Common myeloid progenitor, CD34-positive (primary cell): Measurements from ENCODE around the gene TCEANC2. TPM values are rescaled to one million over a fixed set of nuclear protein-coding genes. Genes with fewer than 3 reads are reported as not detected.
"Not testable (repeated sequence)": the region's sequence is repeated elsewhere in the genome, so short reads cannot be mapped to it uniquely, and the experiment has no call there.

Experiments used
- CTCF ChIA-PET: fragments of 350-600 bp; sonication (Branson Sonifier 250); formaldehyde crosslinking; loops from one replicate; lab custom pipeline; 2021; ENCODE audit warnings: antibody characterized with exemption; lab: Charles Lee
- POLR2A ChIA-PET: fragments of 350-600 bp; sonication (Branson Sonifier 250); formaldehyde crosslinking; loops from one replicate; lab custom pipeline; 2021; ENCODE audit warnings: antibody characterized with exemption; lab: Charles Lee
- DNase-seq, 3 donors: peaks; one replicate each; pipeline versions ENCODE4 v3.0.0 to v3.0.0-alpha.2; 2013
- H3K27ac ChIP-seq, 2 experiments: 1 replicate in 1 of 2; 2 replicates in 1 of 2; pipeline ENCODE4 v1.7.0; 2013; ENCODE audit warnings: inconsistent platforms in 2 of 2, low read length in 2 of 2, mild to moderate bottlenecking in 2 of 2, low read depth in 1 of 2, moderate library complexity in 1 of 2; ENCODE audit not compliant: severe bottlenecking in 2 of 2, insufficient read depth in 1 of 2, poor library complexity in 1 of 2
- H3K27me3 ChIP-seq, 5 experiments: replicated peaks in 2 of 5; 1 replicate in 3 of 5; 2 replicates in 2 of 5; pipeline versions ENCODE4 v1.6.1 to v1.7.0; 2013; ENCODE audit warnings: low read length in 4 of 5, mild to moderate bottlenecking in 2 of 5, moderate library complexity in 2 of 5, inconsistent platforms in 1 of 5; ENCODE audit not compliant: insufficient read depth in 5 of 5, control insufficient read depth in 4 of 5
- H3K36me3 ChIP-seq, 4 experiments: 1 replicate in 2 of 4; 2 replicates in 2 of 4; pipeline versions ENCODE4 v1.6.1 to v1.7.0; 2013; ENCODE audit warnings: low read length in 3 of 4, control low read depth in 1 of 4, mild to moderate bottlenecking in 1 of 4; ENCODE audit not compliant: control insufficient read depth in 4 of 4, insufficient read depth in 4 of 4
- H3K4me1 ChIP-seq, 4 experiments: 1 replicate in 3 of 4; 2 replicates in 1 of 4; pipeline versions ENCODE4 v1.6.1 to v1.7.1; 2013; ENCODE audit warnings: low read length in 3 of 4, mild to moderate bottlenecking in 3 of 4, control low read depth in 1 of 4, inconsistent platforms in 1 of 4, moderate library complexity in 1 of 4; ENCODE audit not compliant: control insufficient read depth in 4 of 4, insufficient read depth in 4 of 4; ENCODE audit errors: control extremely low read depth in 1 of 4
- H3K4me3 ChIP-seq, 7 experiments: 1 replicate in 4 of 7; 2 replicates in 3 of 7; pipeline versions ENCODE4 v1.5.1 to v1.7.0; 2013; ENCODE audit warnings: mild to moderate bottlenecking in 7 of 7, low read length in 6 of 7, moderate library complexity in 6 of 7, inconsistent platforms in 2 of 7, low read depth in 2 of 7, control low read depth in 1 of 7; ENCODE audit not compliant: insufficient read depth in 4 of 7, control insufficient read depth in 1 of 7; ENCODE audit errors: extremely low read depth in 1 of 7
- H3K9me3 ChIP-seq, 5 experiments: 1 replicate in 4 of 5; 2 replicates in 1 of 5; pipeline versions ENCODE4 v1.6.1 to v1.7.1; 2013; ENCODE audit warnings: low read length in 4 of 5, mild to moderate bottlenecking in 2 of 5, inconsistent platforms in 1 of 5, low read depth in 1 of 5, moderate library complexity in 1 of 5; ENCODE audit not compliant: control insufficient read depth in 4 of 5, insufficient read depth in 2 of 5; ENCODE audit errors: control extremely low read depth in 1 of 5
- WGBS: methylation state at CpG from one replicate; pipeline ENCODE4 v1.1.5; 2013; ENCODE audit not compliant: insufficient coverage; 5-methylcytosine and 5-hydroxymethylcytosine counted together
- polyA plus RNA-seq: library from polyadenylated mRNA; unstranded; fragments of 120-200 nt; gene quantifications from one replicate; pipeline ENCODE4 v1.2.1, GENCODE V29; 2013

Gene TCEANC2
- polyA plus RNA-seq, result 11.9 TPM

GRCh38 chr1:54052934-54053744 lies at the start of gene TCEANC2, which contains the start of gene TMEM59:
TCEANC2 (plus strand) TSS chr1:54053608; CDS start chr1:54054423, 815 bp downstream.
TMEM59 (minus strand) TSS chr1:54053204; CDS start chr1:54053188, 16 bp downstream.
- 0% methylated on average over 54 of the region's 59 CpGs for WGBS
- no peaks in the 10 kb centered on the region for H3K27me3 ChIP-seq

GRCh38 chr1:54003750-54004480 lies 49.5 kb upstream of the TCEANC2 start:
- H3K4me3 ChIP-seq, H3K9me3 ChIP-seq, H3K27ac ChIP-seq, H3K27me3 ChIP-seq, DNase-seq, H3K36me3 ChIP-seq, CTCF ChIA-PET, H3K4me1 ChIP-seq: not testable (repeated sequence)
- WGBS, result 94% methylated on average over 18 of the region's 19 CpGs
- POLR2A ChIA-PET, result interaction anchor here (0.7 kb wide), 1 partner anchor 181 kb away, joined by 3 read pairs; no protein-coding TSS in a partner anchor

More at GRCh38 chr1:54052934-54053744, at the start of gene TCEANC2, which contains the start of gene TMEM59:
- Histone ChIP-seq H3K36me3 (peaks cover 0 to 7% (median 4%) of the 10 kb centered on the region in 4 experiments), H3K27ac (peak within 1 kb of the TSS; percentile 91 to 96), H3K9me3 (no peaks in the 10 kb centered on the region), H3K4me1 (peaks cover 11 to 53% (median 29%) of the 10 kb centered on the region in 4 experiments), H3K4me3 (peak within 1 kb of the TSS; percentile 94 to 100 (median 98))
- DNase-seq, result peak; percentile 100
- POLR2A ChIA-PET, result interaction anchor here (0.7 to 1.1 kb wide), 4 partner anchors 10 to 215 kb away, joined by 3 to 6 read pairs (median 3); partner anchors contain the start of genes IFT25 and NDC1
- CTCF ChIA-PET, result interaction anchor here (3.0 kb wide), 1 partner anchor 11 kb away, joined by 15 read pairs; no protein-coding TSS in a partner anchor

DNA sequence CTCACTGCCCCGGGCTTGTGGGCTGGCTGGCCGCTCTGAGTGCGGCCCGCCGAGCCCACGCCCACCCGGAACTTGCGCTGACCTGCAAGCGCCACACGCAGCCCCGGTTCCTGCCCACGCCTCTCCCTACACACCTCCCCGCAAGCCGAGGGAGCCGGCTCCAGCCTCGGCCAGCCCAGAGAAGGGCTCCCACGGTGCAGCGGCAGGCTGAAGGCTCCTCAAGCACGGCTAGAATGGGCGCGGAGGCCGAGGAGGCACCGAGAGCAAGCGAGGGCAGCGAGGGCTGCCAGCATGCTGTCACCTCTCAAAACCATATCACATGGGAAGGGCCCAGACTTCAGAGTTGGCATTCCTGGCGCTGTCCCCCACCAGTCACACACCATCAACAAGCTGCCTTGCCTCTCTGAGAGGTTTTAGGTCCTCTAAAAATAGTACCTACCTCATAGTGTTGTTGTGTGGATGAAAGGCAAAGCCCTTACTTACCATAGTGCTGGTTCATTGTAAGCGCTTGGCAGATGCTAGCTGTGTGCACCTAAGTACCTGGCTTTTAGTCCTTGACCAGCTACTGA lies 48.8 kb upstream of the TCEANC2 start:
- ChIA-PET POLR2A (interaction anchor here (0.7 kb wide), 1 partner anchor 181 kb away, joined by 3 read pairs; no protein-coding TSS in a partner anchor), CTCF (no interaction called here)
- Histone ChIP-seq H3K4me3 (no peak overlapping the region), H3K36me3 (no peaks in the 10 kb centered on the region), H3K4me1 (no peaks in the 10 kb centered on the region), H3K27ac (no peak overlapping the region), H3K27me3 (no peaks in the 10 kb centered on the region), H3K9me3 (peaks cover 0 to 3% (median 0%) of the 10 kb centered on the region in 5 experiments)
- 93% methylated on average over 25 of the region's 27 CpGs for whole genome bisulfite sequencing
- no peak for DNase-seq

- ChIA-PET CTCF (interaction anchor here (0.7 to 1.1 kb wide), 2 partner anchors 9 to 26 kb away, joined by 3 to 4 read pairs; no protein-coding TSS in a partner anchor), POLR2A (no interaction called here)
- no peak overlapping the region for H3K27ac ChIP-seq
- H3K36me3 ChIP-seq, result no peaks in the 10 kb centered on the region
- WGBS, result 88% methylated on average over 4 of the region's 4 CpGs
- H3K9me3 ChIP-seq, result peaks cover 0 to 3% (median 0%) of the 10 kb centered on the region in 5 experiments
- no peaks in the 10 kb centered on the region for H3K4me1 ChIP-seq
- H3K4me3 ChIP-seq, result no peak overlapping the region
- no peak for DNase-seq
- H3K27me3 ChIP-seq, result no peaks in the 10 kb centered on the region
Observed at GRCh38 chr1:54006508-54006907, 46.9 kb upstream of the TCEANC2 start.

DNA sequence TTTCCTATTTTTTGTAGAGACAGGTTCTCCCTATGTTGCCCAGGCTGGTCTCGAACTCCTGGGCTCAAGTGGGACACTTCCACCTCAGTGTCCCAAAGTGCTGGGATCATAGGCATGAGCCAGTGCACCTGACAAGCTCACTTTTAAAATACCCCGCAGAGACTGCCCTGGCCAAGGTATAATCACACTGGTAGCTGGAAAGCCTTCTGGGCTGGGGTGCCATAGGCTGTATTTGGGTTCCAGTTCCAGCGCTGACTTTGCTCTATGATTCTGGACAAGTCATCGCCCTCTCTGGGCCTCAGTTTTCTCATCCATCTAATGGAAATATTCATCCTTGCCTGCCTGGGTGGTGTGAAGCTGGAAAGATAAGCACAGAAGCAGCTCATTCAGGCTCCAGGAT lies 45.8 kb upstream of the TCEANC2 start:
- Histone ChIP-seq H3K27me3 (no peaks in the 10 kb centered on the region), H3K4me1 (no peaks in the 10 kb centered on the region), H3K36me3 (no peaks in the 10 kb centered on the region), H3K27ac (no peak overlapping the region), H3K4me3 (no peak overlapping the region), H3K9me3 (peaks cover 0 to 3% (median 0%) of the 10 kb centered on the region in 5 experiments)
- DNase-seq, result no peak
- ChIA-PET POLR2A (no interaction called here), CTCF (no interaction called here)
- 95% methylated on average over 4 of the region's 4 CpGs for WGBS

- WGBS, result 89% methylated on average over 13 of the region's 13 CpGs
- Histone ChIP-seq H3K9me3 (no peaks in the 10 kb centered on the region), H3K27ac (no peak overlapping the region), H3K27me3 (no peaks in the 10 kb centered on the region), H3K36me3 (no peaks in the 10 kb centered on the region), H3K4me1 (no peaks in the 10 kb centered on the region), H3K4me3 (no peak overlapping the region)
- CTCF ChIA-PET, result no interaction called here
- POLR2A ChIA-PET, result no interaction called here
- DNase-seq, result no peak
Observed at GRCh38 chr1:54008876-54009275, 44.5 kb upstream of the TCEANC2 start.
